Measurements from ENCODE around the gene ORM2. TPM values are rescaled to one million over a fixed set of nuclear protein-coding genes. Genes with fewer than 3 reads are reported as not detected.

The ORM2 gene
- total and polyA plus RNA-seq, 2 of the 13 experiments (the other 11 are each of a cell fraction or from before 2014, with no cell fraction given) = 565 to 824 TPM

- no peak overlapping the region for H3K9ac ChIP-seq (ENCODE audit: insufficient read depth, low read depth, low read length)
- no peak for TF ChIP-seq ZGPAT (CRISPR knock-in tag; IDR thresholded peaks at IDR 0.05)
- no peak for TF ChIP-seq ZNF781 (CRISPR knock-in tag; IDR thresholded peaks at IDR 0.05; ENCODE audit: borderline replicate concordance, not compliant biosample characterization)
- no peak for TF ChIP-seq ZNF280D (CRISPR knock-in tag; IDR thresholded peaks at IDR 0.05)
- no peak for TF ChIP-seq NKX3-1 (CRISPR knock-in tag; IDR thresholded peaks at IDR 0.05)
- no peak for TF ChIP-seq PAXIP1 (CRISPR knock-in tag; conservative IDR thresholded peaks at IDR 0.05)
- ATAC-seq (no peak), FAIRE-seq (no peak), DNase-seq (ENCODE audit: low spot score) (no peak)
- intact Hi-C loops (cut with micrococcal nuclease; ENCODE audit: unreplicated experiment) = loop anchor here (5.0 kb wide), 1 partner anchor 50 kb away; the partner anchor contains the start of gene AKNA
- no peak overlapping the region for H2AFZ ChIP-seq (ENCODE audit: low read length)
- no peak overlapping the region for H3K4me3 ChIP-seq (replicated peaks in 1 of 3; ENCODE audit: insufficient read depth in 1 of 3, low read depth in 2 of 3, low read length in 3 of 3)
- no peaks in the 10 kb centered on the region for H3K27me3 ChIP-seq (ENCODE audit: control insufficient read depth in 1 of 2, insufficient read depth in 2 of 2, low read length in 2 of 2)
- no peak overlapping the region for H3K4me2 ChIP-seq (ENCODE audit: low read depth, low read length)
- CTCF ChIA-PET (ENCODE audit: low intra/inter-chr PET ratio, low total read pairs) = no interaction called here
- POLR2A ChIA-PET = no interaction called here
- H3K79me2 ChIP-seq (ENCODE audit: insufficient read depth, low read length) = no peaks in the 10 kb centered on the region
- H3K4me1 ChIP-seq (ENCODE audit: insufficient read depth, low read length) = peaks cover 12% of the 10 kb centered on the region
- in situ Hi-C loops (cut with HindIII; ENCODE audit: extremely low pct_ligation_motif_present, low pct_unique_long_range_greater_than_20kb) = no loop called here
- peaks cover 1 to 8% of the 10 kb centered on the region in 2 experiments; a peak in 3 of 5 replicates for H3K36me3 ChIP-seq (replicated peaks in 1 of 2; ENCODE audit: control insufficient read depth in 1 of 2, insufficient read depth in 2 of 2, low read length in 2 of 2)
- H4K20me1 ChIP-seq (ENCODE audit: insufficient read depth, low read length) = no peaks in the 10 kb centered on the region
- H3K9me3 ChIP-seq (ENCODE audit: low read length) = no peaks in the 10 kb centered on the region
- no peak overlapping the region for H3K27ac ChIP-seq (ENCODE audit: extremely low read length, insufficient read depth, low read length)
- BruUV-seq (replicated peaks) = no TSS peak
- 95% methylated on average over 11 of the region's 23 CpGs for WGBS (ENCODE audit: low lambda C conversion rate)
Measured at GRCh38 chr9:114336699-114337395, 7.2 kb downstream of the ORM2 start.

Measured in HepG2 (cell line).